ENCODE results near the gene SKIL. TPM values are rescaled to one million over a fixed set of nuclear protein-coding genes. Genes with fewer than 3 reads are reported as not detected.
"Not testable (repeated sequence)": the region's sequence is repeated elsewhere in the genome, so short reads cannot be mapped to it uniquely, and the experiment has no call there.

The SKIL gene, protein sequence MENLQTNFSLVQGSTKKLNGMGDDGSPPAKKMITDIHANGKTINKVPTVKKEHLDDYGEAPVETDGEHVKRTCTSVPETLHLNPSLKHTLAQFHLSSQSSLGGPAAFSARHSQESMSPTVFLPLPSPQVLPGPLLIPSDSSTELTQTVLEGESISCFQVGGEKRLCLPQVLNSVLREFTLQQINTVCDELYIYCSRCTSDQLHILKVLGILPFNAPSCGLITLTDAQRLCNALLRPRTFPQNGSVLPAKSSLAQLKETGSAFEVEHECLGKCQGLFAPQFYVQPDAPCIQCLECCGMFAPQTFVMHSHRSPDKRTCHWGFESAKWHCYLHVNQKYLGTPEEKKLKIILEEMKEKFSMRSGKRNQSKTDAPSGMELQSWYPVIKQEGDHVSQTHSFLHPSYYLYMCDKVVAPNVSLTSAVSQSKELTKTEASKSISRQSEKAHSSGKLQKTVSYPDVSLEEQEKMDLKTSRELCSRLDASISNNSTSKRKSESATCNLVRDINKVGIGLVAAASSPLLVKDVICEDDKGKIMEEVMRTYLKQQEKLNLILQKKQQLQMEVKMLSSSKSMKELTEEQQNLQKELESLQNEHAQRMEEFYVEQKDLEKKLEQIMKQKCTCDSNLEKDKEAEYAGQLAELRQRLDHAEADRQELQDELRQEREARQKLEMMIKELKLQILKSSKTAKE
- polyA plus RNA-seq: 10 to 100 TPM in 2 of 3 donors, 1 to 10 TPM in 1; 4.9 to 10.8 (median 10.5) TPM

DNA sequence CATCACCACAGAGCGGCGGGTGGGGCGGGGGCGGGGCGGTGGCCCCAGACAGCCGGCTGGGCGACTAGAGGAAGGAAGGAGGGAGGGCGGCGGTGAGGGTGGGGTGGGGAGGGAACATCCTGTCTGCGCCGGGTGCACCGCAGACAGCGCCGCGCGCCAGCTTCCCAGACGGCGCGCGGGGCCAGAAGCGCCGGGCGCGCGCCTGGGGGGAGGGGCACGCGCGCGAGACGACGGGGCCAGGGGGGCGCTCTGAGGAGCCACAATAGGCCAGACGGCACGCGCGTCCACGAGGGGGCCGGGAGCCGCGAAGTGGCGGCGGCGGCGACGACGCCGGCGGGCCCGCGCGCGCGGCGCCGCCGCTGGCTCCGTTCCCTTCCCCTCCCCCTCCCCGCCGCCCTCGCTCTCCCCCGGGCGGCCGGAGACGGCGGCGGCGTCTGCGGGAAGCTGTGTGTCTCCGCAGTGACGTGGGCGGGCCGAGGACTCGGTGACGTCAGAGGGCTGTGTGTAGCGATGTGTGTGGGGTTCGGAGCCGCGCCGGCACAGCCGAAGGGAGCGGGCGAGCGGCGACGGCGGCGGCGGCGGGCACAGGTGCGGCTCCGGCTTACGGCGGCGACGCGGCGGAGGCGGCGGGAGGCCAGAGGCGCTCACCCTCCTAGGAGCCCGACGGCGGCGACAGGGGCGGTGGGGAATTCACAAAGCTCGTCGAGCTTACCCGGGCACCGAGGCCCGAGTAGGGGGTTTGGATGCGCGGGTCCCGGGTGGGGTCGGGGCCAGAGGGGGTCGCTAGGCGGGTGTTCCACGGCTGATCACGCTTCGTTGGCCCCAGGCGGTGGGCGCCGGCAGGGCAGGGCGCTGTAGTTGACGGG, at the start of gene SKIL:
TSS of gene SKIL (plus strand) at position 540 of the 866 bp plus-strand sequence. CDS start 2,617 bp downstream, outside the sequence.
- H3K4me3 Mint-ChIP-seq: peak within 1 kb of the TSS; percentile 85 to 95 (median 90)
- peaks cover 34 to 57% of the 10 kb centered on the region in 2 donors for H3K4me1 Mint-ChIP-seq
- H3K9me3 Mint-ChIP-seq: no peaks in the 10 kb centered on the region
- peak within 1 kb of the TSS; percentile 98 to 99 (median 99) for H3K27ac Mint-ChIP-seq
- peaks cover 24 to 41% (median 28%) of the 10 kb centered on the region in 3 donors for H3K27me3 Mint-ChIP-seq (ENCODE audit: low read depth in 3 of 3)
- DNase-seq: peak; percentile 98
- H3K36me3 Mint-ChIP-seq: peaks cover 6 to 16% (median 9%) of the 10 kb centered on the region in 3 donors

DNA sequence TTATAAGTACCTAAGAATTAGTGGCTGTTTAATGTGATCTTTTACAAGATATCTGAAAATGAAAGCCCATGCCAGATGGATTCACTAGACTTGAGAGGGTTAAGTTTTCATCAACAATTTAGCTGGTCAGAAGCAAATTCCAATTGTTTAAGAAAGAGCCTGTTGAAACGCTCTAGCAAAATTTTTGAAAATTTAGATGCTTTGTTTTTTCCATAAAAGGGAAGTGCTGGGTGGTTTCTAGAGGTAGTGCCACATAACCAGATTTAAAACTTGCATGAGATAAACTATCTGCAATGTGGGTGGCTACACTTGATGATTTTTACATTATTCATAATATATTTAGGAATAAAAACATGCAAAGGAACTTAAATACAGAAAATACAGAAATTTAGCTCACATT, 48.5 kb upstream of the SKIL start:
- no peak for DNase-seq
- H3K36me3 Mint-ChIP-seq: peaks cover 0 to 4% (median 0%) of the 10 kb centered on the region in 3 donors

DNA sequence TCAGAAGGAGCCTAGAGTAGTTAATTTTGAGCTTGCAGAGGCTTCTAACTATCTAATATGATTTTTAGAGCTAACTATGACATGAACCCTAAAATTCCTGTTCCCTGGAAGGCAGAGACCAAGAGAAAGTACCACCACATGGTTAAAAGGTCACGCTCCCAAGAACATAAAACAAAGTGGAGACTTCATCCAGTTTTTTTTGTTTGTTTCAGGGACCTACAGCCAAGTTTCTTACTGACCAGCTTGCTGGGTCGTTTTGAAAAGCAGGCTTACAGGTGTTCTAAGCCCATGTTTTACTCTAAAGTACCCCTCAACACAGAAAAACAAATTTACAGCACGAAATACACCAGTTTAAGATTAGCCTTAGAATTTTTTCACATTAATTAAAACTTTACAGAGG, 39.6 kb upstream of the SKIL start:
- no peaks in the 10 kb centered on the region for H3K9me3 Mint-ChIP-seq
- H3K27me3 Mint-ChIP-seq (ENCODE audit: low read depth in 3 of 3): peaks cover 2 to 12% (median 5%) of the 10 kb centered on the region in 3 donors
- no peak overlapping the region for H3K27ac Mint-ChIP-seq
- no peak for DNase-seq
- H3K4me1 Mint-ChIP-seq: no peaks in the 10 kb centered on the region
- H3K36me3 Mint-ChIP-seq: no peaks in the 10 kb centered on the region
- no peak overlapping the region for H3K4me3 Mint-ChIP-seq

More for the DNA sequence above, 48.5 kb upstream of the SKIL start:
- Mint-ChIP-seq H3K4me3 (no peak overlapping the region), H3K27me3 (ENCODE audit: low read depth in 3 of 3) (peaks cover 1 to 2% (median 2%) of the 10 kb centered on the region in 3 donors), H3K4me1 (no peaks in the 10 kb centered on the region), H3K27ac (no peak overlapping the region), H3K9me3 (no peaks in the 10 kb centered on the region)

DNA sequence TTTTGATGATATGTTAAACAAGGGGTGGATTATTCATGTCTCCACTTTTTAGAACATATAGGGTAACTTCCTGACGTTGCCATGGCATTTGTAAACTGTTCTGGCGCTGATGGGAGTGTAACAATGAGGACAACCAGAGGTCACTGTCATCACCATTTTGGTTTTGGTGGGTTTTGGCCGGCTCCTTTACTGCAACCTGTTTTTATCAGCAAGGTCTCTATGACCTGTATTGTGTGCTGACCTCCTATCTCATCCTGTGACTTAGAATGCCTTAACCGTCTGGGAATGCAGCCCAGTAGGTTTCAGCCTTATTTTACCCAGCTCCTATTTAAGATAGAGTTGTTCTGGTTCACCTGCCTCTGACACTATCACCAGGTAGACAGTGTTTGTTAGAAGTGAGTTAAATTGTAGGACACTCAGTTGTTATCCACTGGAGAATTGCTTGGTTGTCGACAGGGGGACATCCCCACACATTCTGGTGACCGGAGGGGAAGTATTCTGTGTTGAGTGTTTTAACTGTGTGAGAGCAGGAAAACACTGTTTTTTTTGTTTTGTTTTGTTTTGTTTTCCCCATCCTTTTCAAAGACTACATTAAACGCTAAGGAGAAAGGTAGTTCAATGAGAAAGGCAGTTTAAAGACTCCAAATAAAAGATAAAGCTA, 36.9 kb upstream of the SKIL start:
- no peak for DNase-seq
- Mint-ChIP-seq H3K27me3 (ENCODE audit: low read depth in 3 of 3) (peaks cover 2 to 12% (median 5%) of the 10 kb centered on the region in 3 donors), H3K4me3 (no peak overlapping the region), H3K4me1 (no peaks in the 10 kb centered on the region), H3K36me3 (no peaks in the 10 kb centered on the region), H3K9me3 (no peaks in the 10 kb centered on the region), H3K27ac (no peak overlapping the region)

DNA sequence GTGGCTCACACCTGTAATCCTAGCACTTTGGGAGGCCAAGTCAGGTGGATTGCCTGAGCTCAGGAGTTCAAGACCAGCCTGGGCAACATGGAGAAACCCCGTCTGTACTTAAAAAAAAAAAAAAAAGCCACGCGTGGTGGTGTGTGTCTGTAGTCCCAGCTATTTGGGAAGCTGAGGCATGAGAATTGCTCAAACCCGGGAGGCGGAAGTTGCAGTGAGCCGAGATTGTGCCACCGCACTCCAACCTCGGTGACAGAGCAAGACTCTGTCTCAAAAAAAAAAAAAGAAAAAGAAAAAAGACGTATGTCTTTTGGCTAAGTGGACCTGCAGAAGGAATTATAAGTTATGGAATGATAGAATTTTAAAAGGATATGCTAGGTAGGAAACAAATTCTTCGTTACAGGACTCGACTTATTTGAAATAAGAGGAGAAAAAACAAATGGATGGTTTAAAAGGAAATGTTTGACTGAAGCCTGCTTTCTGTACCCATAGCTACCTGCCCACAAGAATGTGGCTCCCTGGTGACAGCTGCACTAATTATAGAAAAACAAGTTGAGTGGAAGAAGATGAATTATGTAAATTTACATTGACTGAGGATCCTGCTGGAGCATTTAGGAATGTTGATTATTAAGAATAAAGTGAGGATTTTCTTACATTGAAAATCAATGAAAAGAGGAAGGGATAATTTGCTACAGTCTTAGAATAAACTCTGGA, 36.0 kb upstream of the SKIL start:
- DNase-seq: no peak
- Mint-ChIP-seq H3K27me3 (ENCODE audit: low read depth in 3 of 3) (peaks cover 2 to 15% (median 5%) of the 10 kb centered on the region in 3 donors), H3K36me3 (no peaks in the 10 kb centered on the region), H3K4me3 (no peak overlapping the region), H3K9me3 (no peaks in the 10 kb centered on the region), H3K27ac (no peak overlapping the region), H3K4me1 (peaks cover 0 to 2% of the 10 kb centered on the region in 2 donors)

DNA sequence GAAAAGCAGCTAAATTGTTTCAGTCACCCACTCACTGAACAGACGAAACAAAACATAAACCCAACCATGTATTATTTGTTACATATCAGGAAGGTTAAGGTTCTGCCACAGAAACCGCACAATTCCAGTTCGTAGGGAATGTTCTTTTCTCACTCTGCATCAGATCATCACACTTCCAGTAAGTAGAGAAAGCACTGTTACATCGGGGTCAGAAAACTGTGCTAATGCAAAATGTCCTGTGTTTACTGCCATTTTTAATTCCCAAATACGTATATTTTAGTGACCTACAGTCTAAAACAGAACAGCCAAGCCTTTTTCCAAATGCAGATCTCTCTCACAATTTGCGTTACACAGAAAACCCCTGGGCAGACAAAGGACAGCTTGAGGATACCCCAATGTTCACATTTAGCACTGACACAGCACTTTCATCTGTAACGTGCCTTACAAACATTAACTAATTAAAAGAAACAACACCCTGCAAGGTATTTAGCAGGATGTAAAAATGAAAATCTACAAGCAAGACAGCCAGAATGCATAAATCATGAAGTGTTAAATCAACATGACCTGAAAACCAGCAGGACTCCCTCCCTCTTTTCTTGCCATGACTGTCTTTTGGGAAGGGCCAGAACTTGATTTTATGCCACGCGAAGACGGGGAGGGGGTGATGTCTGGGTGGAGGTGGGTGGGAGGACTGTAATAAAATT, 34.8 kb upstream of the SKIL start:
- Mint-ChIP-seq H3K27me3 (ENCODE audit: low read depth in 3 of 3) (peaks cover 2 to 11% (median 5%) of the 10 kb centered on the region in 3 donors), H3K36me3 (no peaks in the 10 kb centered on the region), H3K27ac (no peak overlapping the region), H3K4me1 (peaks cover 5 to 8% of the 10 kb centered on the region in 2 donors), H3K4me3 (no peak overlapping the region), H3K9me3 (no peaks in the 10 kb centered on the region)
- DNase-seq: no peak

DNA sequence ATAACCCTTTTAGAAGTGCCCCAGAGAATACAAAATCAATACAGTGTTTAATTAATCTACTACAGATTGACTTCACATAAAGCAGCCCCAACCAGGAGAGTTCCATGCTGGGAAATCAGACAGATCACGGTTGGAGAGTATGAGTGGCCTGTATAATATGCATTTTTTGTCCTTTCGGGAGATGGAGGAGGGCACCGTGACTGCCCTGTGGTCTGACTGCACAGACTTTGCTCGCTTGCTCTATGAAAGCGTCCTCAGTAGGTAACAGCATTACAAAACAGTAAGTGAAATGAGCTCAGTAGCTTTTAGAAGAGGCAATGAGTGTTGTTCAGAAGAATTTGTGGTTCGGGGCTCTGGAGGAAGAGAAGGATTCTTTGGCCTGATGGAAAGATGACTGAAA, 34.2 kb upstream of the SKIL start:
- Mint-ChIP-seq H3K36me3 (no peaks in the 10 kb centered on the region), H3K4me1 (peaks cover 5 to 8% of the 10 kb centered on the region in 2 donors), H3K9me3 (no peaks in the 10 kb centered on the region), H3K27ac (no peak overlapping the region), H3K27me3 (ENCODE audit: low read depth in 3 of 3) (peaks cover 2 to 10% (median 5%) of the 10 kb centered on the region in 3 donors), H3K4me3 (no peak overlapping the region)
- no peak for DNase-seq

DNA sequence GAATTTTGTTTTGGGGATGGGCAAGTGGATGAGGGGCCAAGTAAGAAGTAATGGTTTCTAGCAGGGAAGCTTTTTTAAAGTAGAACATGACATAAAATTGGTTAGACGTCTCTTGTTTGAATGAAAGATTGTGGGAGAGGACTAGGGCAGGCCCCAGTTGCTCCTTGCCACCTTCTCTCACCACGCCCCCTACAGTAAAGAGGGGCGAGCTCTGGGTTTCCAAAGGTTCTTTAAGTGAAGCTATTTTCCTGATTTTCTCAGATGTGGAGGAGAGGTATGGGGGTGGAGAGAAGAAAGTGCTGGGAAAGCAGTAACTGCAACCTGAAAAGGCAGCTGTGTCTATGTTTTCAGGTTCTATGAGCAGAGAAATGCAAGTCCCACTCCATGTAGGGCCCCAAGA, 32.6 kb upstream of the SKIL start:
- Mint-ChIP-seq H3K27ac (no peak overlapping the region), H3K9me3 (no peaks in the 10 kb centered on the region), H3K36me3 (no peaks in the 10 kb centered on the region), H3K4me3 (no peak overlapping the region), H3K4me1 (peaks cover 5 to 8% of the 10 kb centered on the region in 2 donors), H3K27me3 (ENCODE audit: low read depth in 3 of 3) (peaks cover 0 to 7% (median 3%) of the 10 kb centered on the region in 3 donors)
- DNase-seq: no peak

DNA sequence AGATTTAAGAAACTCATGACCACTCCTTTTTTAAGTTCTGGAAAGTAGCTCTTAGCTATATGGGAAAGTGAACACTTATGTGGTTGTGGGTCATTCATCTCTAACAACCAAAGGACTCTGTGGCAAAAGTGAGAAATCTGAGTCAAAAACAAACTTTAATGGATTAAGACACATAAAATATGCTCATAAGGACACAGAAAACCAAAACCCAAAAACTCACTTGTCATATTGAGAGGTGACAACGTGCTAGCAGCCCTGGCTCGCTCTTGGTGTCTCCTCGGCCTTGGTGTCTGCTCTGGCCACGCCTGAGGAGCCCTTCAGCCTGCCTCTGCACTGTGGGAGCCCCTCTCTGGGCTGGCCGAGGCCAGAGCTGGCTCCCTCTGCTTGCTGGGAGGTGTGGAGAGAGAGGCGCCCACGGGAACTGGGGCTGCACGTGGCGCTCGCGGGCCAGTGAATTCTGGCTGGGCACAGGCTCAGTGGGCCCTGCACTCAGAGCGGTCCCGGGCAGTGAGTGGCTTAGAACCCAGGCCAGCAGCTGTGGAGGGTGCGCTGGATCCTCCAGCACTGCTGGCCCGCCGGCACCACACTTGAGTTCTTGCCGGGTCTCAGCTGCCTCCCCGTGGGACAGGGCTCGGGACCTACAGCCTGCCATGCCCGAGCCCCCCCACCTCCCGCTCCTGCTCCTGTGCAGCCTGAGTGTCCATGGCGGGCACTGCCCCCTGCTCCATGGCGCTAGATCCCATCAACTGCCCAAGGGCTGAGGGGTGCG, 30.3 kb upstream of the SKIL start:
- peaks cover 0 to 2% (median 0%) of the 10 kb centered on the region in 3 donors for H3K27me3 Mint-ChIP-seq (ENCODE audit: low read depth in 3 of 3)
- H3K9me3 Mint-ChIP-seq: no peaks in the 10 kb centered on the region
- H3K27ac Mint-ChIP-seq: no peak overlapping the region
- peak; percentile 5 to 13 (median 6) for DNase-seq
- H3K4me1 Mint-ChIP-seq: peaks cover 5 to 8% of the 10 kb centered on the region in 2 donors
- H3K4me3 Mint-ChIP-seq: no peak overlapping the region
- no peaks in the 10 kb centered on the region for H3K36me3 Mint-ChIP-seq

DNA sequence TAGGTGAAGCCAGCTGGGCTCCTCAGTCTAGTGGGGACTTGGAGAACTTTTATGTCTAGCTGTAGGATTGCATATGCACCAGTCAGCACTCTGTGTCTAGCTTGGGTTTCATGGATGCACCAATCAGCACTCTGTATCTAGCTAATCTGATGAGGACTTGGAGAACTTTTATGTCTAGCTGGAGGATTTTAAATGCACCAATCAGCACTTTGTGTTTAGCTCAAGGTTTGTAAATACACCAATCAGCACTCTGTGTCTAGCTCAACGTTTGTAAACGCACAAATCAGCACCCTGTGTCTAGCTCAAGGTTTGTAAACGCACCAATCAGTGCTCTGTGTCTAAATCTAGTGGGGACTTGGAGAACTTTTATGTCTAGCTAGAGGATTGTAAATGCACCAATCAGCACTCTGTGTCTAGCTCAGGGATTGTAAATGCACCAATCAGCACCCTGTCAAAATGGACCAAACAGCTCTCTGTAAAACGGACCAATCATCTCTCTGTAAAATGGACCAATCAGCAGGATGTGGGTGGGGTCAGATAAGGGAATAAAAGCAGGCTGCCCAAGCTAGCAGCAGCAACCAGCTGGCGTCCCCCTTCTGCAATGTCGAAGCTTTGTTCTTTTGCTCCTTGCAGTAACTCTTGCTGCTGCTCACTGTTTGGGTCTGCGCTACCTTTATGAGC, 29.5 kb upstream of the SKIL start:
- not testable (repeated sequence) for H3K9me3 Mint-ChIP-seq; H3K4me1 Mint-ChIP-seq; DNase-seq; H3K36me3 Mint-ChIP-seq; H3K27me3 Mint-ChIP-seq (ENCODE audit: low read depth in 3 of 3); H3K4me3 Mint-ChIP-seq; H3K27ac Mint-ChIP-seq

DNA sequence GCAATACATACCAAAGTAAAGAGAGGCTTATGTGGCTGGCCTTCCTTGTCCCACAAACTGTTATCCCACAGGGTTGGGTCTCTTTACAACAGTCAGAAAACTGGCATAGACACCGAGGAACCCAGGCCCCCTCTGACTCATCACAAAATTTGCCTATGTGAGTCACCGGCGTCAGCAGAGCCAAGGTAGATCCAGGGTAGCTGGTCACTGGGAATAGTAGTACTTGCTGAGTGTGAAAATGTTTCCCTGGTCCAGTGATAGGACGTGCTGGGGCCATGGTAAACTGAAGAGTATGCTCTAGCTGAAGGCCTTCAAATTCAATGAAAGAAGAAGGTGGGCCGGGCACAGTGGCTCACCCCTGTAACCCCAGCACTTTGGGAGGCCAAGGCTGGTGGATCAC, 27.1 kb upstream of the SKIL start:
- H3K27ac Mint-ChIP-seq: no peak overlapping the region
- H3K36me3 Mint-ChIP-seq: no peaks in the 10 kb centered on the region

More for the DNA sequence above, 27.1 kb upstream of the SKIL start:
- Mint-ChIP-seq H3K4me1 (peaks cover 5 to 8% of the 10 kb centered on the region in 2 donors), H3K9me3 (no peaks in the 10 kb centered on the region), H3K27me3 (ENCODE audit: low read depth in 3 of 3) (peaks cover 0 to 2% (median 0%) of the 10 kb centered on the region in 3 donors), H3K4me3 (no peak overlapping the region)
- DNase-seq: no peak

All from immature natural killer cell (primary cell).